HL-60/S4 treated with phorbol 12-myristate 13-acetate at 8.2 ng/mL for 4 days and 3 days (cell line): Measurements from ENCODE around the gene TRABD2B.

Experiments used
- in situ Hi-C: fragments of 300-500 bp; cut with MboI; formaldehyde crosslinking; loops from 2 replicates; pipeline ENCODE4 v1.15.0; 2022; ENCODE audit warnings: low sequenced_read_pairs

The TRABD2B gene

DNA sequence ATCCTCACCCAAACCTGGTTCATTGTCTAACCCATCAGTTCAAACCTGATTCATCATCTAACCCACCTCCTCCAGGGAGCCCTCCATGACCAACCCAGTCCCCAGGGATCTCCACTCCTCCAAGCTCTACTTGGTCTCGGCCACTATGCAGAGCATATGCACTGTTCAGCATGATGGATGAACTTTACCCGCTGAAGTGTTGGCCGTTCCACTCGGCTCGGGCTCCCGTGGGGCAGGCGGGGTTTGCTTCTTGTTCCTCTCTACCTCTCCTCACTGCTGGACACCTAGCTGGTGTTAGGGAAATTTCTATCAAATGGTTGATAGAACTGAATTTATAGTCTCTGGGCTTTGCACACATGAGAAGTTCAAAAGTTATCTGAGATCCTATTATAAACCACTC is 111.0 kb downstream of the TRABD2B start:
- in situ Hi-C loops: no loop called here

DNA sequence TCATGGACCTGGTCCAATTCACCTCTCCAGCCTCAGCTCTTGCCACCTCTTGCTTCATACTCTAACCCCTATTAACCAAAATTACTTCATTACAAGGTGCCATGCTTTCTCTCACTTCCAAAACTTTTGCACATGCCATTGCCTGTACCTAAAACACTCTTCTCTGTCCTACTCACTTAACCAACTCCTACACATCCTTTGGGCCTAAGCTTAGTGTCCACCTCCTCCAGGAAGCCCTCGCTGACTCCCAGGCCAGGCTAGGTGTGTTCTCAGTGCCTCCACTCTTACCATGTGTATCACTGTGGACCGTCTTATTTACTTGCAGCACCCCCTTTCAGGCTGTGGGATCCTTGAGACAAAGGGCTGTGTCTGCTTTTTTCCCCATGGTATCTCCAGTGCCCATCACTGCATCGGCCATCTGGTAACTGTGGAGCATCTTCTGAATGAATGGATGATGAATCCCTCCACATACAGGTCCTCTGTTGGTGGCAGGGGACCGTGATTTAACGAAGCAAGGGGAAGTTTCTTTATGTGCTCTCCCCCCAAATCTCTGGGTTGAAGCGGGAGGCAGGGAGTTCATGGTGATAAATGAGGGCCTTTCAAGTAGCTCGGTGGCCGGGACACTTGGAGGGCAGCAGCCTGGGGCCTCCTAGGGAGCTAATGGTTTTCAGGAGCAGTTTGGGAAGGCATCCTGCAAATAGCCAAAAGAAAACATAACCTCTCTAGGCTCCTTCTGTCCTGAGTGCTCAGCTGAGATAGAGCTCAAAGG is 111.9 kb downstream of the TRABD2B start:
- in situ Hi-C loops: no loop called here

GRCh38 chr1:47883963-47884362 is 113.2 kb downstream of the TRABD2B start:
- in situ Hi-C loops: no loop called here

DNA sequence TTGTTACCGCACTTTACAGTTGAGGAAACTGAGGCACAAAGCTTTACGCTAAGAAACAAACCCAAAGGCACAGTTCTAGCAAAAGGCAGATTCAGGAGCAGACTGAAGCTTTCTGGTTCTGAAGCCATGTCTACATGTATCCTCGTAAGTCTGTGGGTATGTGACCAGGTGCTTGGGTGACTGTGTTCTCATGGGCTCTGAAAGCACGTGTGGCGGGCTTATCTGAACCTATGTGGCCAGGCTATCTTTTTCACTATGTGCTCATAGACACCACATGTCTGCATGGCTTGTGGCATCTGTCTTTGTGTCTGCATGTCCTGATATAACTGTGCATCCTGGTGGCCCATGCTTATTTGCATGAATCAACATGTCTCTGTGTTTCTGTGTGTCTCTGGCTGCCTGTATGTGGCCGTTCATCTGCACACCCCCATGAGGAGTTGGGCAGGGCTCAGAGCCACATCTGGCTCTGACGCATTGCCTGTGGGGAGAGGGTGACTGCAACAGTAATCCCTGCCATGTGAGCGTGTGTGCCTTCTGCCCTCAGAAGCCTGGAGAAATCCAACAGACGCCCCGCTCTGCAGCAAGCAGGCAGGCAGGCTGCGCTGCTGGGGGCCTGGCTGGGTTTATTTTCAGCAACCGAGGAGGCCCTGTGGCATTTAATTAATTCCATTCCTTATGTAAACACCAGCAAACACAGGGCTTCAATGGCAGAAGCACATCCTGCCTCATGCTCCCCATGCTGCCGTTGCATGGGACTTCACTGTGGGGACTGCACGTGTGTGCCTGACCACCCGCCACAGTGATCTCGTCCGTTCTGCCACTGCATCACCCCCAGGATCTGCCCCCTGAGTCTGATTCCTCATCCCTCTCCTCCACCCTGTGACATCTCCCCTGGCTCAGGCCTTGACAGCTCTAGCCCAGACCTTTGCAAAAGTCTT is 115.4 kb downstream of the TRABD2B start:
- in situ Hi-C loops: no loop called here

GRCh38 chr1:47876587-47876963 is 120.6 kb downstream of the TRABD2B start:
- in situ Hi-C loops: no loop called here

GRCh38 chr1:47875831-47876586 is 121.2 kb downstream of the TRABD2B start:
- in situ Hi-C loops: no loop called here

- in situ Hi-C loops: no loop called here
Observed at GRCh38 chr1:47875036-47875435, 122.1 kb downstream of the TRABD2B start.

DNA sequence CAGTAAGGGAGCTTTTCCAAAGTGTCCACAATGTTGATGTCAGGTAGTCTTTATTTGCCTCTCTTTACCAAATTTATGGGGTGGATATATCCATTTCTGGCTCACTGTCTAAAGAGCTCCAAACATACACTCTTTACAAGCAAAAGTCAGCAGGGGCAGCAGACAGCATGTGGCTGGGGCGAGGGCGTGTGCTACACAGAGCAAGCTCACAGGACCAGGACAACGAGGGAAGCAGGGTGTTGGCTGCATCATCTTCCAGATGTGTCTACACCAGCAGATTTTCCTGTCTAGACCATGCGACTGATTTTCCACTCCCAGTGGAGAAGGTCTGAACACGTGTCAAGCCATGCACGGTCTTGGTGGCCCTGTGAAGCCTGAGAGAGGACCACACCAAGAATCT is 123.8 kb downstream of the TRABD2B start:
- in situ Hi-C loops: no loop called here

DNA sequence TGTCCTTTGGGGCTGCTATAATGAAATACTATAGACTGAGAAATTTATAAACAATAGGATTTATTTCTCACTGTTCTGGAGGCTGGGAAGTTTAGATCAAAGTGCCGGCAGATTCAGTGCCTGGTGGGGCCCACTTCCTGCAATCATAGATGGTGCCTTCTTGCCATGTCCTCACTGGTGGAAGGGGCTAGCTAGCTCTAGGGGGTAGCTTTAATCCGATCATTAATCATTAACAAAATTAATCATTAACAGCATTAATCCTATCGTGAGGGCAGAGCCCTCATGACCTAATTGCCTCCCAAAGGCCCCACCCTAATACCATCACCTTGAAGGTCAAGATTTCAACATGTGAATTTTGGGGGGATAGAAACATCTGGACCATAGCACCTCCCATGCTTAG is 124.3 kb downstream of the TRABD2B start:
- in situ Hi-C loops: no loop called here

- in situ Hi-C loops: no loop called here
Observed at GRCh38 chr1:47871799-47872353, 125.3 kb downstream of the TRABD2B start.

GRCh38 chr1:47870946-47871676 is 126.1 kb downstream of the TRABD2B start:
- in situ Hi-C loops: no loop called here

DNA sequence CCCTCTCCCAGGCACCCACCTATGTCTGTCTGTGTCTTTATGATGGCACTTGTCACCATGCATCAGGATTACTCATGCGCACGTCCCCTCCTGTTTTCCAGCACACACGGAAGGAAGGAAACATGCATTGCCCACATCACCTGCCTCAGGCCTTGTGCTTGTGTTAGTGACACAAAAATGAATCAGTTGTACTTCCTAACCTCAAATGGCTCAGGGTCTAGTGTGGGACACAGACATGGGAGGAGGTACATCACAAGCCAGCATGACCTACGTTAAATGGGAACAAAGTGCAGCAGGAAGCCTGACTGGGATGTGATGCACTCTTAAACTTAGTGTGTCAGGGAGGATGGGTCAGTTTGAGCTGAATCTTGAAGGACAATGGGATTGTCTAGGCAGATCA is 126.7 kb downstream of the TRABD2B start:
- in situ Hi-C loops: no loop called here

DNA sequence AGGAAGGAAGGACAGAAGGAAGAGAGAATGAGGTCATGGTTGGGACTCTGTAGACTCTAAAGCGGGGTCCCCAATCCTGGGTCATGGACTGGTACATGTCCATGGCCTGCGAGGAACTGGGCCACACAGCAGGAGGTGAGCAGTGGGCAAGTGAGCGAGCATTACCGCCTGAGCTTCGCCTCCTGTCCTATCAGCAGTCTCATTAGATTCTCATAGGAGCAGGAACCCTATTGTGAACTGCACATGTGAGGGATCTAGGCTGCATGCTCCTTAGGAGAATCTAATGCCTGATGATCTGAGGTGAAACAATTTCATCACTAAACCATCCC is 128.9 kb downstream of the TRABD2B start:
- in situ Hi-C loops: no loop called here

DNA sequence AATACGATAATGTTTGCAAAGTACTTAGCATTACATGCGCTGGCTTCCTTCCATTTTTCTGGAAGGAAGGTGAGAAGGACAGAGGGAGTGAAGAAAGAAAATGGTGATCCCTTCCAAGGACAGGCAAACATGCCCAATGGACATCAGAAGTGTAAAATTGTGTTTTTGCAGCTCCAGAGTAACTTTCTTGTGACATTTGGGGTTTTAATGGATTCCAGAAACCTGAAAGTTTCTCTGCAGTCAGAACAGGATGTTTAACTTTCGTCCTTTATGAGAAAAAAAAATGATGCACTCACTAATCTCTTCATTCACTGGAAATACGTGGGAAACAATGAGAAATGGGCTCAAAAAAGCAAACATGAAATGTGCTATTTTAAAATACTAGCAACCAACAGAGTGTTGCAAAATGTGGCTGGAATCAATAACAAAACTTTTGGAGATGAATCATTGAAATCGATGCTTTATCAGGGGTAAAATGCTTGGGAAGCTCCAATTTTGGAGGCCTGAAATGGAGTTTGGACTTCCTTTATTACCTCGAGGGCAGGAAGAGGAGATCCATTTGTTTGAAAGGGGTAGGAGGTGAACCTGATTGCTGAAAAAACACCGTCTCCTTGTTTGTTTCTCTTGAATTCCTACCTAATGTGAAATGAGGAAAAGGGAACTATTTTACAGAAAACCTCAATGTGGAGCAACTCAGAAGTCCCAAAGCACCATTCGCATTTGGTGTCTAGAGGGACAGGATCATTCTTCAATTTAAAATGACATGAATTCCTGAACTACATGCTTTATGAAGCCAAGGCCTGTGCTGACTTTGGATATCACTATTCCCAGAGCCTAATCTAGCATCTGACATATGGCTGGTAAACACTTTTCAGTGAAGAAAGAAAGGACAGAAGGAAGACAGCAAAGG is 129.5 kb downstream of the TRABD2B start:
- in situ Hi-C loops: no loop called here

DNA sequence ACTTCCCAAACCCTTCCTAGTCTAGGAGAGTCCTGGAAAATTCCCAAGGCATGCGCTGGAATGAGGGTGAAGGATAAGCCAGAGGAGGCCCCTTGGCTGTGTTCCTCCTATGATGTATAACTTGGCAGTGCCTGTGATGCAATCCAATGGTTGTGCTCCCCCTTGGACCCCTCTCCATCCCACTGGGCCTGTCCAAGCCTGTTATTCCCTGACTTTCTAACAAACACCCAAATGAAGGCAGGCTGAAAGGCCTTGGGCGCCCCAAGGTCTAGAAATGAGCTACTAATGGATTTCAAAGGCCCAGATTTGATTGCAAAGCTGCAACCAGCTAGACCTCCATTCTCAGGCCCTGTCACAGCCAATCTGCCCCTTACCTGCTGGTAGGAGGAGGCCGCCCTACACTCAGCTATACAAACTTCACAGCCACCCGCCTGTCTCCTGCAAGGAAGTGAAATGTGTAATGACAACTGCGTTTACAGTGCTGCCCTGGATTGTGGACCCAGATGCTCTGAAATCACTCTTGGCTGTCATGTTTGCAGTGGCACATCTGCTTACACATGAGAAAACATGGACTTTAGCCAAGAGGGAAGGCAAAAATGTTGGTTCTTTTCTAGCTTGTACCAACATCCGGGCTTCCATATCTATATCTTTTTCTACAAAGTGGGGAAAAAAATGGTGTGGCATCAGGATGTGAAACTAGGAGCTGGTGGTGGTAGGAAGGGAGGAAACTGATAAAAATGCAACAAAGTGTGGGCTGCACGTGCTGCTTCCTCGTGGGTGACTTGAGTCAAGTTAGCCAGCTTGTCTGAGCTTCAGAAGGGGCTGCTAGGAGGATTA is 130.4 kb downstream of the TRABD2B start:
- in situ Hi-C loops: no loop called here

DNA sequence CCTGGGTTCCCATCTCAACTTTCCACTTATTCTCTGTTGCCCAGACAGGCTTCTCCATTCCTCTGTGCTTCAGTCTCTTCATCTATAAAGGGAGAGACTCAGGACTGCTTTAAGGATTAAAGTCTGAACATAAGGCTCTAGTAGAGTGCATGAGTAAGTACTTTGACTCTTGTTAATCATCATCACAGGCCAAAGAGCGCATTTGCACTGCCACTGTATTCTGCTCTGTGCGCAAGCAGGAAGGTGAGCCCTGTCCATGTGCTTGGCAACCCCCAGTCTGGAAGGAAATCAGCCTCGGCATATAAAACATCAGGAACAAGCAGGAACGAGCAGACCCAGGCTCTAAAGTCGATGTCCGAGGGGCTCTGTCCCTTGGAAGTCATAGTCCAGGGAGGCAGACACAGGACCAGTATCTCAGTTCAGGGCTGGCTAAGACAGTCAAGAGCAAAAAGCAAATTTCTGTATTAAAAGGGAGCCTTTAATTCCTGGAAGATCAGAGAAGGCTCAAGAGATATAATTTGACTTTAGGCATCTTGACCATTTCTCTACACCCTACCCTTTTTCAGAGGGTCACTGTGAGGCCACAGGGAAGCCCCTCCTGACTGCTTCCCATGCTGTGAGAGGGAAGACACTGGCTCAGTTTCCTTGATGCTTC is 131.2 kb downstream of the TRABD2B start:
- in situ Hi-C loops: no loop called here

DNA sequence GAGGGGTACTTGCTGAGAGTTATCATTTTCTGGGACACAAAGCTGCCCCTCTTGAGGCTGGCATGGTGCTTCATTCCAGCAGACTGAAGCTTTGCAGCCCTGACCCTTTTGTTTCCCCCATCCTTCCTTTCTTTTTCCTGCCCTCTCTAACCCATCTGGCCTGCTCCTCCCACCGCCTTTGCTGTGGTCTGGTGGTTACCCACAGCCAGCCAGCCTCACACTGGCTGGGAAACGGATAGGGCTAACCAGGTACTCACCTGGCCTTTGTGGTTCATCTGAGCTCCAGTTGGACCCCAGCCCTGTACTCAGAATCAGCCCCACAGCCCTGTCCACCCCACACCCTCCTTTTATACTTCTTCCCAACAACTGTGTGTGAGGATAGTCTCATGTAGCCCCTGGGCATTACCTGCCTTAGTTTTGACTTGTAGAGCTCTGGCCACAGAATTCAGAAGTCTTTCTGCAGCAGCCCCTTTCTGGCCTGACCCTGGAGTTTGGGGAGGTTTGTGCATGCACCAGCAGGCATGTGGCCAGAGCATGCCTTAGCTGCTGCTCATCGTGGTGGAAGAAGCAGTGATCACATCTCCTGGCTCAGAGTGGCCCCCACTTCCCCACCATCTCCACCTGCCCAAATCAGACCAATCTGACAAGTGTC is 138.0 kb downstream of the TRABD2B start:
- in situ Hi-C loops: no loop called here

- in situ Hi-C loops: no loop called here
Observed at GRCh38 chr1:47856996-47857395, 140.2 kb downstream of the TRABD2B start.
